HK-2 (cell line): ENCODE results near the gene ADARB1.

Source experiments
- DNase-seq: peaks from one replicate; pipeline ENCODE4 v3.0.0-alpha.2; 2018; ENCODE audit not compliant: unreplicated experiment

Gene ADARB1

DNA sequence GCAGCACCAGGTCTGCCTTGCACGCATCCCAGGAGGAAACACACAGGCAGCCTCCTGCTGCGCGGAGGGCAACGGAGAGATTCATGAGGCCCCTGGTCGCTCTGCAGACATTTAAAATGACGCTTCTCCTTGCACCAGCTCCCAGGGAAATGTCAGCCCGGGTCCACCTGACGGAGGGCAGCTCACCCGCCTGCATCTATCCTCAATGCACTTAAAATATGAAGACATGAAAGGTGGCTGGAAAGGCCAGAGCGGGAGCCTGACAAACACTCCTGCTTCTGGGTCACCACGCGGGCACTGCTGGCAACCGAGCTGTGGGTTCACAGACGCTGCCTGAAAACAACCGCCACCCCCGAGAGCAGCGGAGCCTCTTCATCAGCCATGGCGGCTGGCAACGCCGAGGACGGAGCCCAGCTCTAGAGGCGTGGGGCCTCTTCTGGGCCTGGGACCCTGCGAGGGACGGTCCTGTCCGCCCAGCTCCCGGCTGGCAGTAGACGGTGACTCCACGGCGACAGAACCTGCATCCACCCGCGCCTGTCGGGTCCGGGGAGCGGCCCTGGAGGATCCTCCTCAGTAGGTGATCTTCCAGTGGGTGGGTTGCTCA lies 190.6 kb downstream of the ADARB1 start:
- no peak for DNase-seq

DNA sequence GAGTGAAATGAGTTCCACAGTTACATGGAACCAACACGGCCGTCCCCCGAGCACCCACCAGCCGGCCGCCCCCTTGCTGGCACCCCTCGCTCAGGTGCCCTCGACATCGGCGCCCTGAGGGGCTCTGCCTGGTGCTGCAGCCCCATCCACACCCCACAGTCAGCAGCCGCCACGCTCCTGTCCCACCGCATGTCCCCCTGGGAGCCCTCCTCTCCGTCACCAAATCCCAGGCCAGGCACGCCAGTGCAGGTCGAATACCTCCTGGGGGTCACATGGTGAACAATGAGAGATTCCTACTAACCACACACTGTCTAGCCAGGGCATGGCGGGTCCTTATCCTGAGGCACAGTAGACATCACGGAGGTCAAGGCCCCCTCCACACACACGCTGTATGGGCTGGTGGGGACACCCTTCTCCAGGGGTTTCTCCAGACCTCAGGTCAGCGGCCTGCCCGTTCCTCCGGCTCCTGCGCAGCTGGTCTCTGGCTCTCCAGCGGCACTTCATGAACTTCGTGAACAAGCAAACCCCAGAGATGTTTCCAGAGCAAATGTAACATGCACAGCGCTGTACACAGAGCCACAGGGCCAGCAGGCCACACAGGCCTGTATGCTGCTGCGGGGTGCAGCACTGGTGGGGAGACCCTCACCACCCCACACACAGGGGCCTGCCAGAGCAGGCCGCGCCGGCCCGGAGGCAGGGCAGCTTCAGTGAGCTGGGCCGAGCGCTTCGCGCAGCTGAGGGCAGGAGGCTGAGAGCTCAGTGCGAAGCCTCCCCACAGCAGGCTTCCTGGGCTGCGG lies 191.5 kb downstream of the ADARB1 start:
- DNase-seq = no peak

DNA sequence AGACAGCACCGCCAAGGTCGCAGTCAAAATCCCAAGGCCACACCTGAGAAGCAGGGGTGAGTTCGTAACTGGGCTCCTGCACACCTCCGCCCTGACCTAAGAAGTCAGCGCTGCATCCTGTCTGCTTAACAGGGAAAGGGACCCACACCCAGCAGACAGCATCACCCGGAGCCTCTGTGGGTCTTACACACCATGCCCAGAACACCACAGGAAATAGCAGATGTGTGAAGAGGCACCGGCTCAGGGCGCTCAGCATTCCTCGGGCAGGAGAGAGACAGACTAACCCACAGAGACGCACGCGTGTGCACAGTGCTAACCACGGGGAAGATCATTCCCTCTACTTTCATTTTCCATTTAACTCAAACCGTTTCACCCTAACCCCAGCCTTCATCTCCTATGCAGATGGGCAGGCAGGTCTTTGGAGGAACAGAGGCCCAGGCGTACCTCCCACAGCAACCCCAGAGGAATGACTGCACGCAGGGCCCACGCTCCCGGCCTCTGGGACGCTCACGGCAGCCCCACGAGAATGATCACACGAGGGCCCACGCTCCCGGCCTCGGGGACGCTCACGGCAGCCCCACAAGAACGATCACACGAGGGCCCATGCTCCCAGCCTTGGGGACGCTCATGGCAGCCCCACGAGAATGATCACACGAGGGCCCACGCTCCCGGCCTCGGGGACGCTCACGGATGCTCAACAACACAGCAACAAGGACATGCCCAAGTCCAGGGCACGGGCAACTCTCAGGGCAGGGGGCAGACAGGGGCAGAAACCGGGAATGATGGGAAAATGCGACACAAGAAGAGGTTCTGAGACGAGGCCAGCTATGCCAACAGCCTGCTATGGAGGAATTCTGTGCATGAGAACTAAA lies 192.4 kb downstream of the ADARB1 start:
- DNase-seq = no peak

DNA sequence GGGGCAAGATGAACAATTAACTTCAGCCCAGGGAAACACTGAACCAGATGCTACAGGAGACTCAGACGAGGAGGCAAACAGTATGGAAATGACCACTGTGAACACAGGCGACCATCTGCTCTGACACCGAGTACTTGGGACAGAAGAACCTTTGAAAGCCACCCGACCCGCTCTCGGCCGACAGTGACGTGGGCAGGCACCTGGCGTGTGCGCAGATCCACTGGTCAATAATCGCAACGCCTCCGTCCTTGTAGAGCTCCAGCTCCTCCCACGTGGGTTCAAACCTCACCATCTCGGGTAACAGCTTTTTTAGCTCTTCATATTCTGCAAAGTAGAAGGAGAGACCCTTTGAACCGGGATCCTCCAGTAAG lies 193.0 kb downstream of the ADARB1 start:
- no peak for DNase-seq

DNA sequence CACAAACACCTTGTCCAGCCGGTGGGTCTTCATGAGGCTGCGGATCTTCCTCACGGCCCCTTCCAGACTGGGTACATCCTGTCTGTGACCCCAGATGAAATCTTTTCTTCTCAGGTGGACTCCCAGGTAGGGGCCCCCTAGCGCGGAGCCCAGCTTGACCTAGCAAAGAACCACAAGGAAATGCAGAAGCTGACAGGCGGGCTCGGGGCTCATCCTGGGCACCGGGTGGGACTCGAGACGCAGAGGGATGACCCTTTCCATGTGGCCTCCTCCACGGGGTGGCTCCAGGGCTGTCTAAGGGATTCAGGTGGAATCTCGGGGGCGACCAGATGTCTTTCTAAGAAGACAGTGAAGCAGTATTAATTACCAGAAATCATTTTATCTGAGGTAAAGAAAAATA lies 195.5 kb downstream of the ADARB1 start:
- DNase-seq = no peak

DNA sequence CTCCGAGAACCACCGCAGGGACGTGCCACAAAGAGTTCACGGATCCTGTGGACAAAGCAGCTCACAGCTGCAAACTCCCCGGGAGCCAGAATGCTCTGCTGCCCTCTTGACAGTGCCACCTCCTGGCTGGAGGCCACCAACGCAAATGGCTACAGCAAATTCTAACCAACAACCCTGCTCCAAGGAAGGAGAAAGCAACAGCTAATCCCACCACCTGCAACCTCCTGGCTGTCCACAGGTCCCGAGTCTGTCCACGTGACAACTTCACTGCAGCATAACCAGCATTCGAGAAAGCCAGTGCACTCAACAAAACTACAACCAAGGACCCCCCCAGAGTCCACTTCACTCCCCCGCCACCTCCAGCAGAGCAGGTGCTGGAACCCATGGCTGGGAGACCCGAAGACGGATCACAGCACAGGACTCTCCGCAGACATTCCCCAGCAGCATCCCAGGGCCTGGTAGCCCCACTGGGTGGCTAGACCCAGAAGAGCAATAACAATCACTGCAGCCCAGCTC lies 196.0 kb downstream of the ADARB1 start:
- DNase-seq = no peak
